Stimulated activated CD4-positive, alpha-beta T cell treated with anti-CD3 and anti-CD28 coated beads, Interleukin-12 subunit alpha, Interleukin-12 subunit beta, amount 100 ng/mL, for 48 hours (primary cell): ENCODE measurements around the gene ARSB.
"Not testable (repeated sequence)": the region's sequence is repeated elsewhere in the genome, so short reads cannot be mapped to it uniquely, and the experiment has no call there.

Source experiments
- DNase-seq, 3 donors: peaks; one replicate each; pipeline ENCODE4 v3.0.0-alpha.2; 2020; ENCODE audit warnings: low read depth in 2 of 3, low spot score in 1 of 3

Gene ARSB

DNA sequence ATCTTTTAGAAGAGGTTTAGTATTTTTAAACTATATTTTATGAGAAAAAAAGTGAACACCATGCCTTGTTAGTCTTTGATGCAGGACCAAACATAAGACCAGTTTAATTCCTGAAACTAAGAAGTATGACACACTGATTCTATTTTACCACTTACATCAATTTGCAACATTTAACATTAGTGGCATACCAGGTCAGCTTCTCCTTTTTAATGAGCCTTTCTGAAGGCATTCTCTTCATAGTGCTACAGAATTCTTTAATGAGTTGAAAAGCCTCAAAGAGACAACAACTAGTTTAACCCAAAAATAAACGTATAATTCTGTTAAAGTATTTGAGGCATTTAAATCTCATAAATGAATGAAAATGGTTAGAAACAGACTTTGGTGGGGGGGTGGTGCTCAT lies 28.2 kb downstream of the ARSB start:
- no peak for DNase-seq

- DNase-seq: no peak
Observed at GRCh38 chr5:78953092-78953800, 31.9 kb downstream of the ARSB start.

GRCh38 chr5:78930721-78931120 lies 54.4 kb downstream of the ARSB start:
- no peak for DNase-seq

DNA sequence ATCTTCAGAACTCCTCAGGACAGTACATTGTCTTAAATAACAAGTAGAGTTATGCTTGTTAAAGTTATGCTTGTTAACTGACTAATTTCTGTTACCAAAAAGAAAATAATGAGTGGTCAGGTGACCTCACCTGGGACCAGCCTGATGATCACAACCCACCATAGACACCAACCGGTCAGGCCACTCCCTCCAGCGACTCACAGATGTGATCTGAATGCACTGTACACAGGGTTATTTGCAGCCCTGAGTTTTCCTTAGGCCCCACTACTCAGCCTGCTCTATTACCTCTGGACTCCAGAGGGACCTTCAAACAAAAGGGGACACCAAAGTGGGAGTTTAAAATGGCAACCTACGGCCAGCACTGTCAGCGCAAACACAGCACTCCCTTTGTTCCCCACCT lies 55.3 kb downstream of the ARSB start:
- DNase-seq: no peak

GRCh38 chr5:78927657-78928282 lies 57.3 kb downstream of the ARSB start:
- DNase-seq: no peak

- no peak for DNase-seq
Observed at GRCh38 chr5:78926252-78926651, 58.9 kb downstream of the ARSB start.

DNA sequence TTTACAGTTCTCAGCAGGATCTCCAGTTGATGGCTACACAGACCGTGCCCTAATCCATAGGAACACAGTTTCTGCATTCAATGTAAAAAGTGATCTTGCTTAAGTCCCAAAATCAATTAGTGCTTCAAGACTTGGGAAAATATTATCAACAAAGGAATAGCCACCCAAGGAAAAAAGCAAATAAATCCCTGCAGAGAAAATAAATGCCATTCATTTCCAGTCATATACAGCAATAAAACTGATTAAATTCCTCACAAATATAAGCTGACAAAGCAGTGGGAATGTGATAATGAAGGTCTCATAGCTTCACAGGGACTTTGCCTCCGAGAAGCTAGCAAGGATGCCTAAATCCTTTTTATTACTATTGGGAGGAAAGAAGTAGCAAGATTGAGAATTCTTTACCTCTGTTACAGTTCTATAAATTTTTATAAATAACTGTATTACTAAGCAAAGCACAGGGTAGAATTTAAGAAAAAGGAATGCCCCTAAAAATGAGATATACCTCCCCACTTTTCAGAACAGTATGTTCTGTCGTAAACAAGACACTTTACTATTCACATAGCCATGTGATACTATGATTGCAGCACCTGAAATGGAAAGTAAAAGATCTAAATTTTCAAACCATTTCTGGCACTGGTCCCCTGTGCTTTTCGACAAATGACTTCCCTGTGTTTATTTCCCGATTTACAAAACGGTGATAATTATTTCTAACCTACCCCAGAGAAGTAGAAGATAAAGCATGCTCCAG lies 59.8 kb downstream of the ARSB start:
- DNase-seq: no peak

DNA sequence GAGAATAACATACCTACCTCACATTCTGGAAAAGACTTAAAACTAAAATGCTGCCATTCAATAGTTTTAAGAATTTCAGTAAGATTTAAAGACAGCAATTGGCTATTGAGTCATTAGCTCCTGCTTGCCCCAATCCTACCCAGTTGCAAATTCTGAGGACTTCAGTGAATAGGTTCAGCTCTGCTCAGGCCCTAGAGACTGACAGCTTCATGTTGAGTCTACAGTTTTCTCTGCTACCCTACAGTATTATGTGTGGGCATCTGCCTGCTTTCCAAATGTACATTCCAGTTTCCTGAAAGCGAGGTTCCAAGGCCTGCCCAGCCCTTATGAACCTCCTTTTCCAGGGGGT lies 61.5 kb downstream of the ARSB start:
- no peak for DNase-seq

DNA sequence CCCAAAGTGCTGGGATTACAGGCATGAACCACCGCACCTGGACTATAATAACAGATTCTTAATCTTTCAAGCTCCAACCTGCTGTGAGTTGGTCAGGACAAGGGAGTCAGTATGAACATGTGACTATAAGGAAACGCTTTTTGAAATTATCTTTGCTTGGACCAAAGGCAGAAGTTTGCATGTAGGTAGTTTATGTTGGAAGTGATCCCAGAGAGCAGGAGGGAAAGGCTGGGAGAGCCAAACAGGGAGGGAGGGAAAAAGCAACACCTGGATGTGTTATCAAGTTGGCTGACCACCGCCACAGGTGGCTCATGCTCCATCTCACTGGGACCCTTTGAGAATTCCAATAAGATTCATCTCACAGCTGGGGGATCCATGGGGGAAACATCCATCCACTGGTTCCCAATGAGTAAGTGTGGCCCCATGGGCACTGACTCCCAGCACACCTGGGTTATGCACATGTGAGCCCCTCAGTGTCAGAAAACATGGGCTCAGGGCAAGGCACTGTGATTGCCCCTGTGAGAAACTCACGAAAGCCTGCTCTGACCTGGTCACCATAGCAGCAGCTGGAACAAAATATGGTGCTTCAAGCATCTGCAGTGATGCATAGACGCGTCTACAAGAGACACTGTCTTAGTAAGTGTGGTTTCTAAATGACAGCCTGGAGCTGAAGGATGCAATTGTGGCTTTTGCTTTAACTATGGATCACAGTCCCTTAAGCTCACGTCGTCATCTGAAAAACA lies 62.1 kb downstream of the ARSB start:
- DNase-seq: no peak

DNA sequence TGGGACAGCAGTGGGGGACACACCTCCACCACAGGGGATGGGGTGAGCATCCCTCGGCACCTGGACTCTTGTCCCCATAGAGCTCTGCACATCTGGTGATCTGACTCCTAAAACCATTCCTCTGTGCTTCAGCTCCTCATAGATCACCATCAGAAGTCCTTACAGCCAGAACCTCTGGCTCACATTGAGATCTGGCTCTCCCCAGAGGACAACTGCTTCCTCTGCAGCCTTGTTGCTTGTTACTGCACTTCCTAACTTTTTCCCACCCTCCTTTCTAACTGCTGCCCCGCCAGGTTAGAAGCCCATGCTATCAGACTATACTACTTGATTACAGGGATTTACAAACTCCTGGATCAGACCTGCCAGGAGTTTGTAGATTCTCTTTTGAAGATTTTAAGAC lies 64.5 kb downstream of the ARSB start:
- DNase-seq: no peak

DNA sequence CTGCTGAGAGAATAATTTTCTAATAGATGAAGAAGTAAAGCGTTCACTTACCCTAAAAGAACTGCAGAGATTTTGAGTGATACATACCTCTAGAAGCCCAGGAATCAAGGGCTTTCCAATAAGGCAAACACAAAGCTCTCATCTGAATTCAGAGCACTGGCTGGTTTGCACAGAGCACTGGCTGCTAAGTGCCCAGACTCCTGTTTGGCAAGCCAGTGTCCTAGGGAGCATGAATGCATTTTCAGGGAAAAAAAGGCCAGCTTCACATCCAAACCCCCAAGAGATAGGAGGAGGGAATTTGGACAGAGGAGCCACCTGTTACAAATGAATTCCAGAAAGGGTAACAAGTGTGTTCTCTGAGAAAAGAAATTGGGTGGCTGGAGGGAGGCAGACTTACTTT lies 65.3 kb downstream of the ARSB start:
- no peak for DNase-seq

DNA sequence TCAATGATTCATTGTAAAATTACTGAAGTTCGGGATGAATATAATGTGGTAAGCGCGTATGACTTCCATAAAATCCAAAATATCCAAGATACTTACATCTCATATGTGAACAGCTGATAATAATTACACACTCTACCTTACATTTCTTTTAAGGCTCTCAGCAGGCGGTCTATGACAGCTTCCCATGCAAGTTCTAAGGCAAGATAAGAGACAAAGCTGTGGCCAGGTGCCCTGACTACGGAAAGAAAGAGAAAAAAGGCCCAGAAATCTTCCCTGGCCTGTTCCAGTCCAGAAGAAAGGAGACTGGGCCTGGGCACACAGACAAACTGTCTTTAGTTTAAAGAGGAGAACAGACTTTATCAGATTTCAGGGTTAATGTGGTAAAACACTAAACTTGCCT lies 69.1 kb downstream of the ARSB start:
- no peak for DNase-seq

GRCh38 chr5:78915170-78915569 lies 69.9 kb downstream of the ARSB start:
- DNase-seq: no peak

DNA sequence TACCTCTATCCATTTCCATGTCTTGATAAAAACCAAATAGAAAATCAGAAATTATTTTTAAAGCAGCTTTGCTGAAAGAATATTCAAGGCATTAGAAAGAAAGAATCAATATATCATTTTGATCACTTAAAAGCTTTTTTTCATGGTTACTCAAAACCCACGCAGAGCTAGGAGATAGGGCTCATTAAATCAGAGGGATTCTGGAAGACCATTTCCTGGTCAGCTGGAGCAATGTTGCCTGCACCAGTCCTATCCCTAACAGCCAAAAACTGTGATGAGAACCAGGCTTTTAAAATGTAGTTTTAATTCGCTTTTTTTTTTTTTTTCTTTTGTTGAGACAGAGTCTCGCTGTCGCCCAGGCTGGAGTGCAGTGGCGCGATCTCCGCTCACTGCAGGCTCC lies 72.3 kb downstream of the ARSB start:
- DNase-seq: no peak

- DNase-seq: no peak
Observed at GRCh38 chr5:78912085-78912771, 72.9 kb downstream of the ARSB start.

GRCh38 chr5:78909224-78909983 lies 75.7 kb downstream of the ARSB start:
- DNase-seq: not testable (repeated sequence)

DNA sequence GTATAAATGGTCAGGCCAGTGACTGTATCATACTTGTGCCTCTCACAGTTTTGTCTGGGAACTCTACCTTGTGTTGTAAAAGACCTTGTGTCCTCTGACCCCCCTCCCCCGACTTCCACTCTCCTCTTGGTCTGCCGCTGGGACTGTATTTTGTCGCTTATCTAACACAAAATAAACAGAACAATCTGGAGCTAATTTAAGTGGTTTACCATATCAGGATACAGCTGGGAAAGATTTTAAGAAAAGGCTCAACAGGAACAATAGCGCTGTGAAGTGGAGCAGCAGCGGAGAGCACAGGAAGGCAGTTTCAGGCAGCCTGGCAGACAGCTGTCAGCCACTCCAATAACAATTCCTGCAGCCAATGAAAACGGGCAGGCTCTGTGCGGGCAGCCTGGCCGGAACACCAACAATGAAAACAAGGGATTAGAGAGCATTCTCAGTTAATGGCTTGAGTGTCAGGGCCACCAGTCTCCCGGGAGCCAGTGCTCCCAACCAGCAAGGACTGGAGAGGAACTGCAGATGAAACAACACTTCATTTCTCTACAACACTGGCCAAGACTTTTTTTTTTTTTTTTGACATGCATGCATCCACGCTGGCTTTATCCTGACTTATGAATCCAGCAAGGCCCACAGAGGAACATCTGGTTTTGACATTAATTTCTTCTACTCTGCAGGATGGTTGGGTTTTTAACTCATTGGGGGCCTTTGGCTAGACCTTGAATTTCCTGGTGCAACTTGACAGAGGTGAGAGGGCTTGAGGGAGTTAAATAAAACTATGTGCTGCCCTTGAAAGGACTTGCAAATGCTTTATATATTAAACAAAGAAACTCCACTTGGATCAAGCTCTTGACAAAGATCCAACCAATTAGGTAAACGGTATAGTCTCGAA lies 76.7 kb downstream of the ARSB start:
- no peak for DNase-seq

DNA sequence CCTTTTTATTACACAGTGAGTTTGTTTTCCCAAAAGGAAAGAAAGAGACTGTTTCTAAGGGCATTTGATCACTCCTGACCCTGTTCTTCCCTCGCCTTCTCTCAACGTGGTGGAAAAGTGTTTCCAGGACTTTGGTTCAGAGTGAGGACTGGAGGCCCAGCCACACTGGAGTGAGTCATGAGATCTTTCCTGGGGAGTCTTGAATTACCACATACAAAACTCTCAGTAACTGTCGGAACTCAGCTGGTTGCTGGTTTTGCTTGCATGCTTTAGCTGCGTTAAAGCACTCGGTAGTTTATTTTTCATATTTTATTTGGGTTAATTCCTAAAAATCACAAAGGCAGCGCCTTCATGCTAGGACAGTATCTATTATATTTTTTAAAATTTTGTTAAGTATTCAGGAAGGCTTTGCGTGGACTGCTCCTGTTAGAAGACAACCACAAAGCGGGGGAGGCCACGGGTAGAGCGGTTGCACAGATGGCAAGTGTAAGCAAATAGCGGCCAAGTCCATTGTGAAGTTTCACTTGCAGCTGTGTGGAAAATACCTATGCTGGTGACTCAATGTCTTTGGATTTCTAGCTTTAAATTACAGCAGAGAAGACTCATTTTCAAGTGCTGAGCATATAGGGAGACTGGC lies 77.7 kb downstream of the ARSB start:
- no peak for DNase-seq
